NCI-H1105 (cell line): ENCODE data around the gene GNAI3.

Experiments used
- DNase-seq: peaks from one replicate; lab custom pipeline; 2025; lab: John Stamatoyannopoulos, UW

The GNAI3 gene

GRCh38 chr1:109548321-109549267 lies at the start of gene GNAI3:
TSS of gene GNAI3 (plus strand) at chr1:109548615. CDS start at chr1:109548721, 106 bp downstream.
- peak; percentile 91 for DNase-seq

- no peak for DNase-seq
Observed at GRCh38 chr1:109499081-109499480, 49.3 kb upstream of the GNAI3 start.

- DNase-seq = peak; percentile 21
Observed at GRCh38 chr1:109499661-109500536, 48.5 kb upstream of the GNAI3 start.

- no peak for DNase-seq
Observed at GRCh38 chr1:109500941-109501381, 47.5 kb upstream of the GNAI3 start.

GRCh38 chr1:109501644-109502363 lies 46.6 kb upstream of the GNAI3 start:
- DNase-seq = no peak

GRCh38 chr1:109502364-109502851 lies 46.0 kb upstream of the GNAI3 start:
- no peak for DNase-seq

- DNase-seq = no peak
Observed at GRCh38 chr1:109503935-109504334, 44.5 kb upstream of the GNAI3 start.

GRCh38 chr1:109504974-109505373 lies 43.4 kb upstream of the GNAI3 start:
- no peak for DNase-seq

GRCh38 chr1:109508001-109508872 lies 40.2 kb upstream of the GNAI3 start:
- DNase-seq = no peak

GRCh38 chr1:109508873-109509175 lies 39.6 kb upstream of the GNAI3 start:
- DNase-seq = no peak

- peak; percentile 65 for DNase-seq
Observed at GRCh38 chr1:109509176-109510134, 39.0 kb upstream of the GNAI3 start, which contains the start of gene AMIGO1. TSS of gene AMIGO1 (minus strand) at chr1:109509727. CDS start at chr1:109508912, 815 bp downstream.

- peak; percentile 14 for DNase-seq
Observed at GRCh38 chr1:109513110-109513710, 35.2 kb upstream of the GNAI3 start.

- DNase-seq = no peak
Observed at GRCh38 chr1:109514846-109515245, 33.6 kb upstream of the GNAI3 start.

- DNase-seq = no peak
Observed at GRCh38 chr1:109516872-109517271, 31.5 kb upstream of the GNAI3 start.

- no peak for DNase-seq
Observed at GRCh38 chr1:109517337-109517736, 31.1 kb upstream of the GNAI3 start.

- DNase-seq = no peak
Observed at GRCh38 chr1:109521002-109521951, 27.1 kb upstream of the GNAI3 start.

- DNase-seq = no peak
Observed at GRCh38 chr1:109522026-109522425, 26.4 kb upstream of the GNAI3 start.

- no peak for DNase-seq
Observed at GRCh38 chr1:109523706-109524105, 24.7 kb upstream of the GNAI3 start.
